ENCODE results near the gene MALRD1.

Gene MALRD1

GRCh38 chr10:19048489-19048888 is at the start of gene MALRD1:
Gene MALRD1, plus strand, starts transcription at chr10:19048801. Its CDS starts 138 bp downstream, at chr10:19048939.
- no peak for DNase-seq (ENCODE audit: low read depth, low spot score)

GRCh38 chr10:19003341-19003740 is 45.3 kb upstream of the MALRD1 start:
- DNase-seq (ENCODE audit: low read depth, low spot score): no peak

- DNase-seq (ENCODE audit: low read depth, low spot score): no peak
Observed at GRCh38 chr10:19012111-19012510, 36.5 kb upstream of the MALRD1 start.

GRCh38 chr10:19014034-19014433 is 34.6 kb upstream of the MALRD1 start:
- DNase-seq (ENCODE audit: low read depth, low spot score): no peak

GRCh38 chr10:19014498-19014897 is 34.1 kb upstream of the MALRD1 start:
- no peak for DNase-seq (ENCODE audit: low read depth, low spot score)

GRCh38 chr10:19017116-19017890 is 31.3 kb upstream of the MALRD1 start:
- DNase-seq (ENCODE audit: low read depth, low spot score): no peak

GRCh38 chr10:19021162-19021561 is 27.4 kb upstream of the MALRD1 start:
- no peak for DNase-seq (ENCODE audit: low read depth, low spot score)

- no peak for DNase-seq (ENCODE audit: low read depth, low spot score)
Observed at GRCh38 chr10:19024611-19025010, 24.0 kb upstream of the MALRD1 start.

GRCh38 chr10:19031763-19032162 is 16.8 kb upstream of the MALRD1 start:
- no peak for DNase-seq (ENCODE audit: low read depth, low spot score)

- no peak for DNase-seq (ENCODE audit: low read depth, low spot score)
Observed at GRCh38 chr10:19033741-19034140, 14.9 kb upstream of the MALRD1 start.

- no peak for DNase-seq (ENCODE audit: low read depth, low spot score)
Observed at GRCh38 chr10:19041171-19041570, 7.4 kb upstream of the MALRD1 start.

GRCh38 chr10:19043431-19043830 is 5.2 kb upstream of the MALRD1 start:
- DNase-seq (ENCODE audit: low read depth, low spot score): no peak

GRCh38 chr10:19046679-19047078 is 1.9 kb upstream of the MALRD1 start:
- no peak for DNase-seq (ENCODE audit: low read depth, low spot score)

GRCh38 chr10:19048891-19049290 is 290 bp downstream of the MALRD1 start:
- DNase-seq (ENCODE audit: low read depth, low spot score): no peak

- DNase-seq (ENCODE audit: low read depth, low spot score): no peak
Observed at GRCh38 chr10:19049567-19049966, 966 bp downstream of the MALRD1 start.

GRCh38 chr10:19054289-19054835 is 5.8 kb downstream of the MALRD1 start:
- no peak for DNase-seq (ENCODE audit: low read depth, low spot score)

- no peak for DNase-seq (ENCODE audit: low read depth, low spot score)
Observed at GRCh38 chr10:19058046-19058445, 9.4 kb downstream of the MALRD1 start.

- no peak for DNase-seq (ENCODE audit: low read depth, low spot score)
Observed at GRCh38 chr10:19063986-19064385, 15.4 kb downstream of the MALRD1 start.

- DNase-seq (ENCODE audit: low read depth, low spot score): no peak
Observed at GRCh38 chr10:19071946-19072345, 23.3 kb downstream of the MALRD1 start.

GRCh38 chr10:19077276-19077675 is 28.7 kb downstream of the MALRD1 start:
- DNase-seq (ENCODE audit: low read depth, low spot score): no peak

GRCh38 chr10:19096501-19097073 is 48.0 kb downstream of the MALRD1 start:
- DNase-seq (ENCODE audit: low read depth, low spot score): no peak

- DNase-seq (ENCODE audit: low read depth, low spot score): no peak
Observed at GRCh38 chr10:19097151-19097550, 48.5 kb downstream of the MALRD1 start.

GRCh38 chr10:19098803-19099202 is 50.2 kb downstream of the MALRD1 start:
- DNase-seq (ENCODE audit: low read depth, low spot score): no peak

All from smooth muscle cell of the brain vasculature (primary cell).